HAP-1 (cell line): ENCODE data around the gene RFX1.
"Not testable (repeated sequence)": the region's sequence is repeated elsewhere in the genome, so short reads cannot be mapped to it uniquely, and the experiment has no call there.

Experiments
- DNase-seq, 2 experiments: peaks; one replicate each; pipeline ENCODE4 v3.0.0-alpha.2; 2016 to 2020; ENCODE audit warnings: low spot score in 2 of 2
- H3K27me3 ChIP-seq: fragments of 250-450 bp; sonication (Bioruptor Pico); 2 replicates; pipeline ENCODE4 v1.5.1; 2020; ENCODE audit warnings: low read depth, mild to moderate bottlenecking, moderate library complexity
- H3K36me3 ChIP-seq: fragments of 250-450 bp; sonication (Bioruptor Pico); replicated peaks from 2 replicates; pipeline ENCODE4 v1.5.1; 2020; ENCODE audit warnings: mild to moderate bottlenecking
- H3K4me1 ChIP-seq: fragments of 250-450 bp; sonication (Bioruptor Pico); 2 replicates; pipeline ENCODE4 v1.5.1; 2020; ENCODE audit warnings: mild to moderate bottlenecking
- H3K4me3 ChIP-seq: fragments of 250-450 bp; sonication (Bioruptor Pico); 2 replicates; pipeline ENCODE4 v1.5.1; 2020; ENCODE audit warnings: mild to moderate bottlenecking, moderate library complexity
- H3K9me3 ChIP-seq: fragments of 250-450 bp; sonication (Bioruptor Pico); 2 replicates; pipeline ENCODE4 v1.5.1; 2020; ENCODE audit warnings: mild to moderate bottlenecking, moderate library complexity
- in situ Hi-C: fragments of 300-500 bp; cut with MboI; formaldehyde crosslinking; loops from 3 replicates; pipeline ENCODE4 v1.14.3; 2020; ENCODE audit warnings: low sequenced_read_pairs, inconsistent platforms, mixed read lengths

RFX1 gene

DNA sequence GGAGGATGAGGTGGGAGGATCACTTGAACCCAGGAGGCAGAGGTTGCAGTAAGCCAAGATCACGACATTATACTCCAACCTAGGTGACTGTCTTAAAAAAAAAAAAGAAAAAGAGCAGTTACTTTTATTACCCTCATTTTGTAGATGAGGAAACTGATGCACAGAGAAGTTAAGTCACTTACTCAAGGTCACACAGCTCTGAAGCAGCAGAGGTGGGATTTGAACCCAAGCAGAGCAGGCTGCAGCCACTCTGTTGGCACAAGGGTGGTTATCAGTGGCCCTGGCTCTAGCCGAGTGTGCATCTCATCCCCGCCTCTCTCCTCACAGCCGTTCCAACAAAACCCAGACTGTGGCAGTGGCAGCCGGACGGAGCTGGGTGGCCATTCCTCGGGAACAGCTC is 33.1 kb upstream of the RFX1 start:
- H3K9me3 ChIP-seq = no peaks in the 10 kb centered on the region
- no peaks in the 10 kb centered on the region; the same call in 1 of the 2 replicates for H3K36me3 ChIP-seq
- H3K4me3 ChIP-seq = no peak overlapping the region
- DNase-seq = no peak
- H3K4me1 ChIP-seq = no peaks in the 10 kb centered on the region
- in situ Hi-C loops = no loop called here
- H3K27me3 ChIP-seq = no peaks in the 10 kb centered on the region

DNA sequence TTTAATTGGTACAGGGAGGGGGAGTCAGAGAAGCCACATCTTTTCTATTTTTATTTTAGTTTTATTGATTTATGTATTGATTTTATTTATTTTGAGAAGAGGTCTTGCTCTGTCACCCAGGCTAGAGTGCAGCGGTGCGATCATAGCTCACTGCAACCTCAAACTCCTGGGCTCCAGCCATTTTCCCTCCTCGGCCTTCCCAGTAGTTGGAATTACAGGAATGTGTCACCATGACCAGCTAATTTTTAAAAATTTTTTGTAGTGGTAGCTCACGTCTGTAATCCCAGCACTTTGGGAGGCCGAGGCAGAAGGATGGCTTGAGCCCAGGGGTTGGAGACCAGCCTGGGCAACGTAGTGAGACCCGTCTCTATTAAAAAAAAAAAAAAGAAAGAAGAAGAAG is 29.6 kb upstream of the RFX1 start:
- Histone ChIP-seq H3K9me3 (no peaks in the 10 kb centered on the region; the same call in 1 of the 2 replicates), H3K4me1 (peaks cover 3% of the 10 kb centered on the region; the same call in 1 of the 2 replicates), H3K4me3 (no peak overlapping the region), H3K36me3 (no peaks in the 10 kb centered on the region), H3K27me3 (no peaks in the 10 kb centered on the region)
- no peak for DNase-seq
- in situ Hi-C loops = no loop called here

DNA sequence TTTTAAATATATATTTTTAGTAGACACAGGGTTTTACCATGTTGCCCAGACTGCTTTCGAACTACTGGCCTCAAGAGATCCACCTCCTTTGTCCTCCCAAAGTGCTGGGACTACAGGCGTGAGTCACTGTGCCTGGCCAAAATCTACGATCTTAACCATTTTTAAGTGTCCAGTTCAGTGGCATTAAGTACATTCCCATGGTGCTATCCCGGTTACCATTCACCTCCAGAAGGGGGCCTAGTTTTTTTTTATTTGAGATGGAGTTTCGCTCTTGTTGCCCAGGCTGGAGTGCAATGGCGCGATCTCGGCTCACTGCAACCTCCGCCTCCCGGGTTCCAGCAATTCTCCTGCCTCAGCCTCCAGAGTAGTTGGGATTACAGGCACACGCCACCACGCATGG is 29.0 kb upstream of the RFX1 start:
- H3K27me3 ChIP-seq, H3K36me3 ChIP-seq, DNase-seq, H3K4me1 ChIP-seq, in situ Hi-C loops, H3K9me3 ChIP-seq, H3K4me3 ChIP-seq: not testable (repeated sequence)

DNA sequence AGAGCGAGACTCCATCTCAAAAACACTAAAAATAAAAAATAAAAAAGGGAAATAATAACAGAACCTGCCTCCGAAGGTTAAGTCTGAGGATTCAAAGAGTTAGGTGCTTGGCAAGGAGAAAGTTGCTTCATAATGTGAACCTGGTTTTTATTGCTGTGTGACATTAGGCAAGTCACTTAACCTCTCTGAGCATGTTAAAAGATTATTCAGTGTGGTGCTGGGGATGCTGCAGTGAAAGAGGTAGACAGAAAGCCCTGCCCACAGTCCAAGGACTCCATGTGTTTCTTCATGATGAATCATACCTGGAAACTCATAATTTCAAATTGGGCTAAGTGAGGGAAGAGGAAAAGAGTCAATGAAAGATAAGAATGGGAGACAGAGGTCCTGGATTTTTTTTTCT is 27.8 kb upstream of the RFX1 start:
- H3K9me3 ChIP-seq = no peaks in the 10 kb centered on the region; the same call in 1 of the 2 replicates
- in situ Hi-C loops = no loop called here
- DNase-seq = no peak

DNA sequence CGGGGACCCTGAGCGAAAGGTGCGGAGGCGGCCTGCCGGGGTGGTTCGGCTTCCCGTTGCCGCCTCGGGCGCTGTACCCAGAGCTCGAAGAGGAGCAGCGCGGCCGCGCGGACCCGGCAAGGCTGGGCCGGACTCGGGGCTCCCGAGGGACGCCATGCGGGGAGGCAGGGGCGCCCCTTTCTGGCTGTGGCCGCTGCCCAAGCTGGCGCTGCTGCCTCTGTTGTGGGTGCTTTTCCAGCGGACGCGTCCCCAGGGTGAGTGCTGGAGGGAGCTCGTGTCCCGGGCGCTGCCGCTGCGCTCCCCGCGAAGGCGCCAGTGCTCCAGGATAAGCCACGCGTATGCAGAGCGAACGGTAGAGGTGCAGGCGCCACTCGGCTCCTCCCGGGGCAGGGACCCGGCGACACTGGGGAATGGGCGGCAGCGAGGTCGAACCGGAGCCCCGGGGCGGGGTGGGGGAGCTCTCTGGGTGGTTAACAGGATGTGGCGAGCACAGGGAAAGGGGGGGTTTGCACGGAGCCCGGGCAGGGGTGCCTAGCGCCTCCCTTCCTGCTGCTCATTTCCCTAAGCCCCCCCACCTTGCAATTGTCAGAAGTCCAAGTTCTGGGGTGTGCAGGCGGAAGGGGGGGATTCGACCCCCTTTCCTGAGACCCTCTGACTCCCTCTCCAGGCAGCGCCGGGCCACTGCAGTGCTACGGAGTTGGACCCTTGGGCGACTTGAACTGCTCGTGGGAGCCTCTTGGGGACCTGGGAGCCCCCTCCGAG is 25.8 kb upstream of the RFX1 start, which contains the start of gene IL27RA:
Gene IL27RA, plus strand, starts transcription at position 44 of the 762 bp plus-strand sequence. Its CDS starts 111 bp downstream, at position 155.
- H3K27me3 ChIP-seq = no peaks in the 10 kb centered on the region
- no peaks in the 10 kb centered on the region; the same call in 1 of the 2 replicates for H3K9me3 ChIP-seq
- H3K36me3 ChIP-seq = no peaks in the 10 kb centered on the region
- DNase-seq = peak; percentile 37 to 80
- H3K4me1 ChIP-seq = peaks cover 3% of the 10 kb centered on the region; the same call in 1 of the 2 replicates
- in situ Hi-C loops = no loop called here
- H3K4me3 ChIP-seq = peak within 1 kb of the TSS; percentile 52

More for the DNA sequence above, 27.8 kb upstream of the RFX1 start:
- Histone ChIP-seq H3K4me1 (peaks cover 3% of the 10 kb centered on the region; the same call in 1 of the 2 replicates), H3K27me3 (no peaks in the 10 kb centered on the region), H3K36me3 (no peaks in the 10 kb centered on the region), H3K4me3 (no peak overlapping the region)

DNA sequence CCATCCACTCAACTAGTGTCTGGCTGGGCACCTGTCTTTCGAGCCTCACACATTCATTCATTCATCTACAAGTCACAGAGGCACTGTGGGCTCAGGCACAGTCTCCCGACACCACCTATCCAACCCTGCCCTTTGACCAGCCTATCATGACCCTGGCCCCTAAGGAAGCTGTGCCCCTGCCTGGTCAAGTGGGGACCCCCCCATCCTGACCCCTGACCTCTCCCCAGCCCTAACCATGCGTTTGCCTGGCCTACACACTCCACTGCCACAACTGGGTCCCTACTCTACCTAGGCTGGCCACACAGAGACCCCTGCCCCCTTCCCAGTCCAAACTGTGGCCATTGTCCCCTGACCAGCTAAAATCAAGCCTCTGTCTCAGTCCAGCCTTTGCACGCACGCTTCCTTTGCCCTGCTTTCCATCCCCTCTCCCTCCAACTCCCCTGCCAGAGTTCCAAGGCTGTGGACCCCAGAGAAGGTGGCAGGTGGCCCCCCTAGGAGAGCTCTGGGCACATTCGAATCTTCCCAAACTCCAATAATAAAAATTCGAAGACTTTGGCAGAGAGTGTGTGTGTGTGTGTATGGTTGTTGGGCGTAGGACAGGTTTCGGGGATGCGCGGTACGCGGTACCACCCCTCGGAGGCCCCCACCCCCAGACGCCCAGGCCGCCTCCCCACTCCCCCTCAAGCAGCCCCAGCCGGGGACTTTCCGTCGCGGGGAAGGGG is 25.0 kb upstream of the RFX1 start:
- Histone ChIP-seq H3K36me3 (no peaks in the 10 kb centered on the region), H3K27me3 (no peaks in the 10 kb centered on the region), H3K9me3 (no peaks in the 10 kb centered on the region; the same call in 1 of the 2 replicates), H3K4me1 (peaks cover 3% of the 10 kb centered on the region; the same call in 1 of the 2 replicates), H3K4me3 (peak overlapping the region; percentile 52)
- in situ Hi-C loops = no loop called here
- DNase-seq = no peak

DNA sequence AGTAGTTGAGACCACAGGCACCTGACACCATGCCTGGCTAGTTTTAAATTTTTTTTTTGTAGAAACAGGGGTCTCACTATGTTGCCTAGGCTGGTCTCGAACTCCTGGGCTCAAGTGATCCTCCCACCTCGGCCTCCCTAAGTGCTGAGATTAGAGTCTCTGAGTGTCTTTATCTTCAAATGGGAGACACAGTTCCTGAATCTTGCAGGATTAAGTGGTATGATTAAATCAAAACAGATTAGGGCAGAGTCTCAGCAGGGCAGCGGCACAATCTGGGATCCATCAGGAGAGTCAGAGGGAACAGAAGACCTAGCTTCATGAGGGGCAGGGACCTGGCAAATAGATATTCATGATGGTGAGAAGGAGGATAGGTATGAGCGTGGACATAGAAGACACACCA is 22.8 kb upstream of the RFX1 start:
- peaks cover 4% of the 10 kb centered on the region for H3K4me1 ChIP-seq
- H3K36me3 ChIP-seq = no peaks in the 10 kb centered on the region
- no peaks in the 10 kb centered on the region; the same call in 1 of the 2 replicates for H3K9me3 ChIP-seq
- DNase-seq = no peak
- H3K4me3 ChIP-seq = no peak overlapping the region
- no peaks in the 10 kb centered on the region for H3K27me3 ChIP-seq
- in situ Hi-C loops = no loop called here

DNA sequence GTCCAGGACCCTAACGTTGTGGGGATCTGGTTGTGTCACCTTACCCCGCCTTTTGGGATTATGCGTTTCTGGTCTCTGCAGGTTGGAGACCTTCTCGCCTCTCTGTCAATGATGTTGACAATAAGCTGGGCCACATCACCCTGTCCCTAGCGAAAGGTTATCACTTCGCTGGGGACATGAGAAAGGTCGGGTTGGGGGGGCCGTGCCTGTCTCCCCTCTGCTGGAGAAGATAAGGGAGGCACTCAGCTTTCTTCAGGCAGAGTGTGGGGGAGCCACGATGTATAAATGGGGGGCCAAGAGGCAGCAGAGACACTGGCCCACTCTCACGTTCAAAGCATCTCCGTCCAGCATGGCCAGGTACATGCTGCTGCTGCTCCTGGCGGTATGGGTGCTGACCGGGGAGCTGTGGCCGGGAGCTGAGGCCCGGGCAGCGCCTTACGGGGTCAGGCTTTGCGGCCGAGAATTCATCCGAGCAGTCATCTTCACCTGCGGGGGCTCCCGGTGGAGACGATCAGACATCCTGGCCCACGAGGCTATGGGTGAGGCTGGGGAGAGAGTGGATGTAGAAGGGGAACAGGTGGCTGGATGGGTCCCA is 21.8 kb upstream of the RFX1 start, which contains the start of gene RLN3:
Gene RLN3, plus strand, starts transcription at position 293 of the 595 bp plus-strand sequence. Its CDS starts 57 bp downstream, at position 350.
- Histone ChIP-seq H3K9me3 (no peaks in the 10 kb centered on the region), H3K36me3 (no peaks in the 10 kb centered on the region), H3K4me1 (peaks cover 8% of the 10 kb centered on the region), H3K27me3 (no peaks in the 10 kb centered on the region), H3K4me3 (no peak within 1 kb of the TSS)
- in situ Hi-C loops = no loop called here
- DNase-seq = no peak

DNA sequence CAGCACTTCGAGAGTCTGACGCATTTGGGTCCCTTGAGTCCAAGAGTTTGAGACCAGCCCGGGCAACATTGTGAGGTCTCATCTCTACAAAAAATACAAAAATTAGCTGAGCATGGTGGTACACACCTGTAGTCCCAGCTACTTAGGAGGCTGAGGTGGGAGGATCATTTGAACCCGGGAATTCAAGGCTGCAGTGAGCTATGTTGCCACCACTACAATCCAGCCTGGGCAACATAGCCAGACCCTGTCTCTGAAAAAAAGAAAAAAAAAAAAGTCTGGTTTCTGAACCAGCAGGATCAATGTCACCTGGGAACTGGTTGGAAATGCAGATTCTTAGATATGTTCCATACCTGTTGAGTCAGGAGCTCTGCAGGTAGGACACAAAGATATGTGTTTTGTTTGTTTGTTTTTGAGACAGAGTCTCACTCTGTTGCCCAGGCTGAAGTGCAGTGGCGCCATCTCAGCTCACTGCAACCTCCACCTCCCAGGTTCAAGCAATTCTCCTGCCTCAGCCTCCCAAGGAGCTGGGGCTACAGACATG is 20.6 kb upstream of the RFX1 start:
- H3K4me3 ChIP-seq, H3K9me3 ChIP-seq, in situ Hi-C loops, H3K27me3 ChIP-seq, DNase-seq, H3K36me3 ChIP-seq: not testable (repeated sequence)
- H3K4me1 ChIP-seq = peaks cover 10% of the 10 kb centered on the region

DNA sequence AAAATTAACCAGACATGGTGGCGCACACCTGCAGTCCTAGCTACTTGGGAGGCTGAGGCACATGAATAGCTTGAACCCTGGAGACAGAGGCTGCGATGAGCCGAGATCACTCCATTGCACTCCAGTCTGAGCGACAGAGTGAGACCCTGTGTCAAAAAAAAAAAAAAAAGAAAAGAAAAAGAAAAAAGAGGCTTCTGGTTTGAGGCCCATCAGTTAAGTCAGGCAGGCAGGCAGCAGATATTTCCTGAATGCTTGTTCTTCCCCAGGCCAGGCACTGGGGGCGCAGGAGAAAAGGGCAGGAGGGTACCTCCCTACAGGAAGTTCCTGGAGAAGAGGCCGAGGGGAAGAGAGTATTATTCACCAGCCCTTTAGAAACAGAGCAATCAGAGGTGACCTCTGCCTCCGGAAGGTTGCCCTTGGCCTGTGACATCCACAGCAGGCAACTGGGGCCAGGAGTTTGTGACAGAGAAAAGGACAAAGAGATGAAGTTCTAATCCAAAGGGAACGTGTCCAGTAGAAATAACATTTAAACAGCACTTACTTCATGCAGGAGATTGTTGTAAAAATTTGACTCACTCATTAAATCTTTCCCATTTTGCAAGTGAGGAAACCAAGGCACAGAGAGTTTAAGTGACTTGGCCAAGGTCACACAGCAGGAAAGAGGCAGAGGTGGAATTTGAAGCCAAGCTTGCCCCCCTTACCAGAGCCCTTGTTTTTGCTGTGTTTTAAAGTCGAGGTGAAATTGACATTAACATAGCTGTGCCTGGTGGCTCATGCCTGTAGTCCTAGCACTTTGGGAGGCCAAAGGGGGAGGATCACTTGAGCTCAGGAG is 17.5 kb upstream of the RFX1 start:
- H3K4me3 ChIP-seq = no peak overlapping the region
- no peaks in the 10 kb centered on the region for H3K9me3 ChIP-seq
- no peaks in the 10 kb centered on the region for H3K27me3 ChIP-seq
- peak; percentile 79 to 82 for DNase-seq
- peaks cover 11% of the 10 kb centered on the region for H3K4me1 ChIP-seq
- no peaks in the 10 kb centered on the region for H3K36me3 ChIP-seq
- in situ Hi-C loops = loop anchor here (25.0 kb wide), 1 partner anchor 861 kb away; the partner anchor contains the start of genes IER2 and STX10

DNA sequence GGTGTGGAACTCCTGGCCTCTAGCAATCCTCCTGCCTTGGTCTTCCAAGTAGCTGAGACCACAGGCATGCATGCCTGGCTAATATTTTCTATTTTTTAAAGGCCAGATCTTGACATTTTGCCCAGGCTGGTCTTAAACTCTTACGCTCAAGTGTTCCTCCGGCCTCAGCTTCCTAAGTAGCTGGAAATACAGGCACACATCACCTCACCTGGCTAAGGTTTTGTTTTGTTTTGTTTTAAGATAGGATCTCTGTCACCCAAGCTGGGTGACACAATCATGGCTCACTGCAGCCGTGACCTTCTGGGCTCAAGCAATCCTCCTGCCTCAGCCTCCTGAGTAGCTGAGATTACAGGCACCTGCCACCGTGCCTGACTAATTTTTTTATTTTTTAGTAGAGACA is 16.3 kb upstream of the RFX1 start:
- DNase-seq = no peak
- in situ Hi-C loops = loop anchor here (25.0 kb wide), 1 partner anchor 860 kb away; the partner anchor contains the start of genes IER2 and STX10
- Histone ChIP-seq H3K36me3 (no peaks in the 10 kb centered on the region), H3K4me1 (peaks cover 11% of the 10 kb centered on the region), H3K9me3 (no peaks in the 10 kb centered on the region), H3K27me3 (no peaks in the 10 kb centered on the region), H3K4me3 (no peak overlapping the region)

DNA sequence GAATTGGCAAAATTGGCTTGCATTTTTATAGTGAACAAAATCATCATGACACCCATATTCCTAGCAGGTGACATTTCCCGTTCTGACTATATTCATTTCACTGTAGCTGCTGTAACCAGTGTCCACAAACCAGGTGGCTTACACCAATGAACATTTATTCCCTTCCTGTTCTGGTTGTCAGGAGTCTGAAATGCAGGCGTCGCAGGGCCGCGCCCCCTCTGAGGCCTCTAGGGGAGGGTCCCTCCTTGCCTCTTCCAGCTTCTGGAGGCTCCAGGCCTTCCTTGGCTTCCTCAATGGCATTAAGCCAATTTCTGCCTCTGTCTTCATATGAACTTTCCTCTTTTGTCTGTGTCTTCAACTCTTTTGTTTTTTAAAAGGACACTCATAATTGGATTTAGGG is 15.4 kb upstream of the RFX1 start:
- in situ Hi-C loops = loop anchor here (25.0 kb wide), 1 partner anchor 859 kb away; the partner anchor contains the start of genes IER2 and STX10
- Histone ChIP-seq H3K4me3 (no peak overlapping the region), H3K36me3 (no peaks in the 10 kb centered on the region), H3K9me3 (no peaks in the 10 kb centered on the region), H3K27me3 (no peaks in the 10 kb centered on the region), H3K4me1 (peaks cover 11% of the 10 kb centered on the region)
- DNase-seq = peak; percentile 50 to 71
